MCF 10A (cell line): ENCODE data around the gene HSBP1. TPM values are rescaled to one million over a fixed set of nuclear protein-coding genes. Genes with fewer than 3 reads are reported as not detected.

Experiments used
- BruUV-seq: library from RNA; stranded (reverse); fragments of 400-500 nt; replicated peaks from 2 replicates; lab custom pipeline; 2021; lab: Mats Ljungman, UMichigan
- CTCF ChIA-PET: fragments of 300-600 bp; sonication (Branson Sonifier 250); formaldehyde crosslinking; extraction: SDS; loops from one replicate; lab custom pipeline; 2021; ENCODE audit warnings: antibody characterized with exemption, inconsistent platforms; lab: Yijun Ruan, JAX
- POLR2A ChIA-PET: fragments of 300-600, 350-650 bp; sonication (Branson Sonifier 250); formaldehyde crosslinking; extraction: SDS; loops from one replicate; lab custom pipeline; 2020; ENCODE audit warnings: antibody characterized with exemption, inconsistent platforms; lab: Yijun Ruan, JAX
- DNase-seq: peaks from one replicate; pipeline ENCODE4 v3.0.0-alpha.2; 2018; ENCODE audit not compliant: unreplicated experiment
- H3K27ac Mint-ChIP-seq: one replicate; pipeline ENCODE4 v1.8.0; 2022; ENCODE audit warnings: mild to moderate bottlenecking, low read depth, mixed read lengths; ENCODE audit not compliant: unreplicated experiment
- H3K27me3 Mint-ChIP-seq: one replicate; pipeline ENCODE4 v1.8.0; 2022; ENCODE audit warnings: mixed read lengths; ENCODE audit not compliant: insufficient read depth, unreplicated experiment
- H3K36me3 Mint-ChIP-seq: one replicate; pipeline ENCODE4 v1.8.0; 2022; ENCODE audit warnings: mild to moderate bottlenecking, moderate library complexity, mixed read lengths; ENCODE audit not compliant: insufficient read depth, unreplicated experiment
- H3K4me1 Mint-ChIP-seq: one replicate; pipeline ENCODE4 v1.8.0; 2022; ENCODE audit warnings: mixed read lengths; ENCODE audit not compliant: insufficient read depth, unreplicated experiment
- H3K4me3 Mint-ChIP-seq: one replicate; pipeline ENCODE4 v1.8.0; 2022; ENCODE audit warnings: mild to moderate bottlenecking, moderate library complexity, mixed read lengths; ENCODE audit not compliant: unreplicated experiment
- H3K9me3 Mint-ChIP-seq: one replicate; pipeline ENCODE4 v1.8.0; 2022; ENCODE audit warnings: mixed read lengths; ENCODE audit not compliant: unreplicated experiment
- intact Hi-C: fragments of 100-400 bp; cut with micrococcal nuclease; formaldehyde crosslinking; loops from 2 replicates; pipeline ENCODE4 v1.14.1; 2022
- total RNA-seq: library from RNA; stranded (reverse); gene quantifications from 2 replicates; pipeline ENCODE4 v1.2.3, GENCODE V29; 2022
- TF ChIP-seq, protein P1 (sequence below): fragments of 200-600 bp; IDR thresholded peaks from one replicate; pipeline ENCODE4 v1.8.0; 2022; ENCODE audit warnings: antibody characterized with exemption, mild to moderate bottlenecking; ENCODE audit not compliant: unreplicated experiment

The HSBP1 gene
- total RNA-seq, 1 experiment from 2014 or later, result 101 TPM

- Mint-ChIP-seq H3K27ac (no peak overlapping the region), H3K4me3 (no peak overlapping the region), H3K27me3 (peaks cover 41% of the 10 kb centered on the region), H3K36me3 (no peaks in the 10 kb centered on the region), H3K4me1 (no peaks in the 10 kb centered on the region), H3K9me3 (no peaks in the 10 kb centered on the region)
- DNase-seq, result no peak
- intact Hi-C loops, result no loop called here
- TF ChIP-seq, protein P1, sequence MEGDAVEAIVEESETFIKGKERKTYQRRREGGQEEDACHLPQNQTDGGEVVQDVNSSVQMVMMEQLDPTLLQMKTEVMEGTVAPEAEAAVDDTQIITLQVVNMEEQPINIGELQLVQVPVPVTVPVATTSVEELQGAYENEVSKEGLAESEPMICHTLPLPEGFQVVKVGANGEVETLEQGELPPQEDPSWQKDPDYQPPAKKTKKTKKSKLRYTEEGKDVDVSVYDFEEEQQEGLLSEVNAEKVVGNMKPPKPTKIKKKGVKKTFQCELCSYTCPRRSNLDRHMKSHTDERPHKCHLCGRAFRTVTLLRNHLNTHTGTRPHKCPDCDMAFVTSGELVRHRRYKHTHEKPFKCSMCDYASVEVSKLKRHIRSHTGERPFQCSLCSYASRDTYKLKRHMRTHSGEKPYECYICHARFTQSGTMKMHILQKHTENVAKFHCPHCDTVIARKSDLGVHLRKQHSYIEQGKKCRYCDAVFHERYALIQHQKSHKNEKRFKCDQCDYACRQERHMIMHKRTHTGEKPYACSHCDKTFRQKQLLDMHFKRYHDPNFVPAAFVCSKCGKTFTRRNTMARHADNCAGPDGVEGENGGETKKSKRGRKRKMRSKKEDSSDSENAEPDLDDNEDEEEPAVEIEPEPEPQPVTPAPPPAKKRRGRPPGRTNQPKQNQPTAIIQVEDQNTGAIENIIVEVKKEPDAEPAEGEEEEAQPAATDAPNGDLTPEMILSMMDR, result no peak
- ChIA-PET POLR2A (no interaction called here), CTCF (interaction anchor here (0.9 to 1.2 kb wide), 2 partner anchors 12 to 30 kb away, joined by 3 read pairs; no protein-coding TSS in a partner anchor)
- no TSS peak for BruUV-seq
Observed at GRCh38 chr16:83854420-83854819, 46.6 kb downstream of the HSBP1 start.

- Mint-ChIP-seq H3K27ac (no peak overlapping the region), H3K9me3 (no peaks in the 10 kb centered on the region), H3K4me3 (no peak overlapping the region), H3K36me3 (no peaks in the 10 kb centered on the region), H3K27me3 (peaks cover 32% of the 10 kb centered on the region), H3K4me1 (no peaks in the 10 kb centered on the region)
- ChIA-PET POLR2A (no interaction called here), CTCF (no interaction called here)
- DNase-seq, result no peak
- intact Hi-C loops, result no loop called here
- TF ChIP-seq, protein P1, result no peak
- BruUV-seq, result no TSS peak
Observed at GRCh38 chr16:83856792-83857191, 49.0 kb downstream of the HSBP1 start.

- Mint-ChIP-seq H3K4me3 (no peak overlapping the region), H3K4me1 (no peaks in the 10 kb centered on the region), H3K9me3 (no peaks in the 10 kb centered on the region), H3K36me3 (no peaks in the 10 kb centered on the region), H3K27me3 (peaks cover 21% of the 10 kb centered on the region), H3K27ac (no peak overlapping the region)
- intact Hi-C loops, result no loop called here
- DNase-seq, result no peak
- ChIA-PET CTCF (interaction anchor here (1.2 kb wide), 1 partner anchor 32 kb away, joined by 3 read pairs; no protein-coding TSS in a partner anchor), POLR2A (no interaction called here)
- BruUV-seq, result no TSS peak
- TF ChIP-seq, protein P1, result no peak
Observed at GRCh38 chr16:83859265-83859664, 51.5 kb downstream of the HSBP1 start.

GRCh38 chr16:83862661-83863060 lies 54.9 kb downstream of the HSBP1 start:
- intact Hi-C loops, result no loop called here
- H3K9me3 Mint-ChIP-seq, result peaks cover 9% of the 10 kb centered on the region
- TF ChIP-seq, protein P1, result no peak
- CTCF ChIA-PET, result interaction anchor here (1.5 kb wide), 1 partner anchor 36 kb away, joined by 5 read pairs; no protein-coding TSS in a partner anchor
- H3K27me3 Mint-ChIP-seq, result peaks cover 38% of the 10 kb centered on the region
- no peak overlapping the region for H3K27ac Mint-ChIP-seq
- no TSS peak for BruUV-seq
- POLR2A ChIA-PET, result no interaction called here
- DNase-seq, result no peak
- H3K4me1 Mint-ChIP-seq, result no peaks in the 10 kb centered on the region
- no peaks in the 10 kb centered on the region for H3K36me3 Mint-ChIP-seq
- no peak overlapping the region for H3K4me3 Mint-ChIP-seq
